Ovary (tissue), 3 donors: ENCODE data around the gene PIAS1.

ENCODE experiments used
- POLR2A ChIP-seq: fragments of 450-650 bp; IDR thresholded peaks from one replicate; pipeline ENCODE4 v1.6.1; 2017; ENCODE audit warnings: antibody characterized with exemption, mild to moderate bottlenecking, moderate library complexity
- TF ChIP-seq, protein P1 (sequence below), 3 donors: fragments of 450-650 bp in 2 of 3; fragments of 200-600 bp in 1 of 3; IDR thresholded peaks; one replicate each; pipeline versions ENCODE4 v1.5.1 to v1.8.0; 2016 to 2022; ENCODE audit warnings: antibody characterized with exemption in 3 of 3, mild to moderate bottlenecking in 1 of 3
- donor health status: DM: no; HTN: no; CAD: no.

DNA sequence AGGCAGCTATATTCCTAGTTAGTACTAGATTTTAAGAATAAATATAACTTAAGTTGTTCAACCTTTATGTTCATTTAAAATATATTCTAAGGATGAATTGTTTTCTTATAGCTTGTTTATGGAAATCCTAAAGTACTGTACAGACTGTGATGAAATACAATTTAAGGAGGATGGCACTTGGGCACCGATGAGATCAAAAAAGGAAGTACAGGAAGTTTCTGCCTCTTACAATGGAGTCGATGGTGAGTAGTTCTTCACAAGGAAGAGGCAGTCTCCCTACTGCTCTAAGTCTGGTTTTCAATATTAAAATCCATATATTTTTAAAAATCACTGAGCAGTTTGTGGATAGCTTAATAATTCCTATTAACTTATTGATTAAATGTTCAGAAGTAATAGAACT lies 121.4 kb downstream of the PIAS1 start:
- TF ChIP-seq, protein P1, sequence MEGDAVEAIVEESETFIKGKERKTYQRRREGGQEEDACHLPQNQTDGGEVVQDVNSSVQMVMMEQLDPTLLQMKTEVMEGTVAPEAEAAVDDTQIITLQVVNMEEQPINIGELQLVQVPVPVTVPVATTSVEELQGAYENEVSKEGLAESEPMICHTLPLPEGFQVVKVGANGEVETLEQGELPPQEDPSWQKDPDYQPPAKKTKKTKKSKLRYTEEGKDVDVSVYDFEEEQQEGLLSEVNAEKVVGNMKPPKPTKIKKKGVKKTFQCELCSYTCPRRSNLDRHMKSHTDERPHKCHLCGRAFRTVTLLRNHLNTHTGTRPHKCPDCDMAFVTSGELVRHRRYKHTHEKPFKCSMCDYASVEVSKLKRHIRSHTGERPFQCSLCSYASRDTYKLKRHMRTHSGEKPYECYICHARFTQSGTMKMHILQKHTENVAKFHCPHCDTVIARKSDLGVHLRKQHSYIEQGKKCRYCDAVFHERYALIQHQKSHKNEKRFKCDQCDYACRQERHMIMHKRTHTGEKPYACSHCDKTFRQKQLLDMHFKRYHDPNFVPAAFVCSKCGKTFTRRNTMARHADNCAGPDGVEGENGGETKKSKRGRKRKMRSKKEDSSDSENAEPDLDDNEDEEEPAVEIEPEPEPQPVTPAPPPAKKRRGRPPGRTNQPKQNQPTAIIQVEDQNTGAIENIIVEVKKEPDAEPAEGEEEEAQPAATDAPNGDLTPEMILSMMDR (IDR thresholded peaks at IDR 0.05) = no peak
- no peak for TF ChIP-seq POLR2A
